Left renal pelvis (tissue), 4 donors: Measurements from ENCODE around the gene FGR. TPM values are rescaled to one million over a fixed set of nuclear protein-coding genes. Genes with fewer than 3 reads are reported as not detected.

Source experiments
- DNase-seq, 4 donors: peaks; one replicate each; pipeline ENCODE4 v3.0.0-alpha.2; 2013; ENCODE audit warnings: low read depth in 4 of 4, low spot score in 3 of 4
- polyA plus RNA-seq, 4 donors: library from polyadenylated mRNA; unstranded; fragments of 120-200 nt; gene quantifications; one replicate each; pipeline ENCODE4 v1.2.1, GENCODE V29; 2013; ENCODE audit not compliant: insufficient read length in 4 of 4

The FGR gene
- polyA plus RNA-seq, 4 donors, result 1.2 to 2.8 (median 1.8) TPM

DNA sequence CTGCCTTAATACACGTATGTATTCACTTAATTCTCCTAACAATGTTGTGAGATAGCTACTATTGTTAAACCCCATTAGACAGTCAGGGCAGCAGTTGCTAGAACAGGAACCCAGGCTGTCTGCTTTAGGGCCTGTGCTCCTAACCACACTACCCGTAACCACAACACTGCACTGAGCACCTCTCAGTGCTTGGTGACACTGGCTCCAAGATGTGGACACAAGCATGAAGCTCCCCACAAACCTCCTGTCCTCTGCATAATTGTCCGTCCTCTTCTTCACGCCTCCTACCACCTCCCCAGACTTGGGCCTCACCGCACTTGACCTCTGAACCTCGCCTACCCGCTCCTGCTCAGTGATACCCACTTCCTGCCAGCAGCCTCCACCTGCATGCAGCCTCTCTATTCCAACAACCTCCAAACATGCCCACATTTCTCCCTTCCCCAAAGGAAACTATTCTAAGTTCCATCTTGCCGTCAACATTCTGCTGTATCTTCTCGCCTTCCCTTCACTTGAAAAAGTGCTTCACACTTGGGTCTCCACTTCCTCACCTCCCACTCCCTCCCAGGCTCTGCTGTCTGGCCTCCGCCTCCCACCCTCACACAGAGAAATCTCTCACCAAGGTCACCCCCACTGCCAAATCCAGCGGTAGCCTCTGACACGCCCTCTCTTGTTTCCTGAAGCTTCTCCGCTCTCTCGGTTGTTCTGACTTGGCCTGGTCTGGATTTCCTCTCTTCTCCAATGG is 16.5 kb downstream of the FGR start:
- DNase-seq, result no peak

DNA sequence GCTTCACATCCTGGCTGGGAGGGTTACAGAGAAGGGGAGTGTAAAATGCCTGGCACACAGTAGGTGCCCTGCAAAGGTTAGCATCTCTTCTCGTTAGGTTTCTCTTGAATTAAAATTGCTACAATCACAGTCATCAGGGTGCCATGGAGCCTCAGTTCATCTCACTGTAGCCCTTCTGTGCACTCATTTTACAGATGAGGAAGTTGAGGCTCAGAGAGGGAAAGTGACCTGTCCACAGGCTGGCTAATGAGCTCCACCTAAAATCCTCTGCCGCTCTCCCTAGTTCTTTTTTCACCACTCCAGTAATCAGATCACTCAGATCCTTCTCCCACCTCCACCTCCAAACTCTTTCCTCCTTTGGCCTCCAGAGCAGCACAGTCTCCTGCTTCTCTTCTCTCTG is 17.6 kb downstream of the FGR start:
- no peak for DNase-seq

DNA sequence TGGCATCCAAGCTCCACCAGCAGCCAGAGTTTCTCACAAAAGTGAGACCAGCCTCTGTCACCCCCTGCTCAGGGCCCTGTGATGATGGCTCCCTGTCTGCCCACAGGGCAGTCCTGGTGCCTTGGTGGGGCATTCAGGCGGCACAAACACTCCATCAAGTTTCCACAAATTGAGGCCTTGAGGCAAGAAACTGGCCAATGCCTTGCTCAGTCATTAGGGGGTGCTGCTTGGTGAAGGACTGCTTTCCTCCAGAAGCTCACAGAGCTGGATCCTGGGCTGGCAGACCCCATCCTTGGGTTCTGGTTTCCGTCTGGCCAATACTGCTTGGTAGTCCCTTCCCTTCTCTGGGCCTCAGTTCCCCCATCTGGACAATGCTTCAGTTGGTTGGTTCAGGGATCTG is 18.5 kb downstream of the FGR start:
- DNase-seq, result no peak

DNA sequence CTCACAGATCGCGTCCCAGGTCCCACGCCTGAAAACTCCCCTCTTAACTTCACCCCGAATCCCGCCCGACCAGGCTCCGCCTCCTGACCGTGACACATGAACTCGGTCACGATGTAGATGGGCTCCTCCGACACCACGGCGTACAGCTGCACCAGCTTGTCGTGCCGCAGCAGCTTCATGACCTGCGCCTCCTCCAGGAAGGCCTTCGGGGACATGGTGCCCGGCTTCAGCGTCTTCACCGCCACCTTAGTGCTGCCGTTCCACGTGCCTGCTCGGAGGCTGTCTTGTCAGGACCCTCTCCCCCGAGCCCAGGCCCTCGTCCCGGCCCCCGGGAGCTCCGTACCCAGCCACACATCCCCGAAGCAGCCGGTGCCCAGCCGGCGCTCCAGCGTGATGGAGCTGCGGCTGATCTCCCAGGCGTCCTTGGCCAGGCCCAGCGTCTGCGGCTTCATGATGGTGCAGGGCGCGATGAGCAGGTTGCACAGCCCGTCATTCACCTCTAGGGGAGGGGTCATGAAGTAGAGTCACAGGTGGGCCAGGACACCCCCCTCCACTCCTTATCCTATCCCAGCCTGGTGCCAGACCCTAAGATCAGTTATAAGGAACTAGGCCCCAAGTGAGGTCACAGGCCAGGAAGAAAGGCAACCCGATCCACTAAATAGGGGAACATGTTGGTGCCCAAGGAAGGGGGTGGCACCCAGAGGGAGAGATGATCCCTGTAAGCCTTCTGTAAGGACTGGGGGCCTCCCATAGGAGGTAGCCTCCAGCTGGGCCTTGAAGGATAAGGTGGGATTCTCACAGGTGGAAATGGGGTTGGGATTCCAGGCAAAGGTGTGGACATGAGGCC is 19.4 kb downstream of the FGR start:
- DNase-seq, result no peak

DNA sequence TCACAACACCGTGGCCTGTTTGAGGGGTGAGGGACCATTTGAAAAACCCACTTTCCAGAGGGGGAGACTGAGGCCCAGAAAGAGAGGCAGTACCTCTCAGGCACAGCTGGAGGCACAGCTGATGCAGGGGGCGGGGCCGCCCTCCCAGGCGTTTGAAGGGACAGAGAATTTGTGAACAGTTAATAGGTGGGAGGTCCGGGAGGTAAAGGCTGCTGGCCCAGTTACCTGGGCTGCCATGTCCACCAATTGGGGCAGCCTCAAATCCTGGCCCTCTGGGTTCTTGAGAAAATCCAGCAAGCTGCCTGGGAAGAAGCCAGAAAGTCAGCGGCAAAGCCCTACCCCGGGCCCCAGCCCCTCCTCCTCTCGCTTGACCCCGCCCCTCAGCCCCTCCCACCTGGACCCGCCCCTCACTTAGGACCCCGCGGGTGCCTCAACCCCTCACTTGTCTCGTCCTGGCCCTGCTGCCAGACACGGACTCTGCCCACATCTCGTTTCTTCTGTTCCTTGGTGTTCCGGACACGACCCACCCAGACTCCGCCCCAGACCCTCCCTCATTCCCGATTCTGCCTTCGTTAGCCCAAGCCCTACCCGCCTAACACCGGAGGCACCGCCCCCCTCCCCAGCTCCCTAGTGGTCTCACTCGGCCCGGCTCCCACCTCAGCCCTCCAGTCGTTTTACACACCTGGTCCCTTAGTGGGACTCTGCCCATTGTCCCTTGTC is 20.2 kb downstream of the FGR start:
- DNase-seq, result no peak

DNA sequence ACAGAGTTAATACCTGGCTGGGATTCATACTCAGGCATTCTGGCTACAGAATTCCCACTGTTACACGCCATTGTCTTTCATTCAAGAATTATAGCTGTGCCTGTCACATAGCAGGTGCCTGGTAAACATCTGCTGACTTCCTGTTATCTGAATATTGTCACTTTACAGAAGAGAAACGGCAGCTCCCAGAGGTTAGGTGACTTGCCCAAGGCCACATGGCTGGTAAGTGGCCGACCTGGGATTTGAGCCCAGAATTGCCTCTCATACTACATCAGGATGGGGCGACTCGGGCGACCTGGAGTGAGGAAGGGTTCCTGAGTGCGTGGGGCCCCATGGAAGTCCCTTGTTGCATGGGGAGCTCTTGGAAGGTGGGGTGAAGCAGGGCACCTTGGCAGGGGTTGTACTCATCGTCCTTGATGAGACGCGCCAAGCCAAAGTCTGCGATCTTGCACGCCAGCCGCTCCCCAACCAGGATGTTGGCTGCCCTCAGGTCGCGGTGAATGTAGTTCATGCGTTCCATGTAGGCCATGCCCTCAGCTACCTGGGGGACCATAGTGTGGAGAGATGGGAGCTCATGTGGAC is 20.9 kb downstream of the FGR start:
- no peak for DNase-seq

DNA sequence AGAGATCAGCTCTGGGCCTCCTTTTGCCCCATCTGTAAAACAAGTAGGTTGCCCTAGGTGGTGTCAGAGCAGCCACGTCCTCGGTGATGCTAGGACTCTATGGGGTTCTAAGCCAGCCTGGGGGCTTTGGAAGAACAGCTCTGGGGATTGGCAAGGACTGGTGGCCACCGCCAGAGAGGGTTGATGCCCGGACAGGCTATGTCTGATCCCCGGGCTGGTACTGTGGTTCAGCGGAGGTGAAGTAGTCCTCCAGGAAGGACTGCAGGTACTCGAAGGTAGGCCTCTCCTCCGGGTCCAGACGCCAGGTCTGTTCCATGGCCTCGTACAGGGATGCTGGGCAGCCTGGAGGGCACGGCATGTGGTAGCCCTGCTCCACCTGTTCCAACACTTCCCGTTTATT is 22.3 kb downstream of the FGR start:
- DNase-seq, result no peak

DNA sequence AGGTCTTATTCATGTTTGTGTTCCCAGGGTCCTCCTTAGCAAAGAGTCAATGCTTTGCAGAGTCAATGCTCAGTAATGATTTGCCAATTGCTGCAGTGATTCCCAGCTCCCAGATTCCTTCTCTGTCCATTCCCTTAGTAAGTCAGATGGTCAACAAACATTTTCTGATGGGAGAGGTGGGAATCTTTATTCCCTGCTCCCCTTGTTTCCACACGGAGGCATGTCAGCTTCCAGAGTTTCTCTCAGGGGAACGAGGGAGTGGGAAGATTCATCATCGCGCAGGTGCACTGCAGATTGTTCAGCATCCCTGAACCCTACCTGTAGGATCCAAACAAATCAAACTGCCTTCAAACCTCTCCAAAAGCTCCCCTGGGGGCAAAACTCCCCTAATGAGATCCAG is 23.5 kb downstream of the FGR start:
- DNase-seq, result no peak

DNA sequence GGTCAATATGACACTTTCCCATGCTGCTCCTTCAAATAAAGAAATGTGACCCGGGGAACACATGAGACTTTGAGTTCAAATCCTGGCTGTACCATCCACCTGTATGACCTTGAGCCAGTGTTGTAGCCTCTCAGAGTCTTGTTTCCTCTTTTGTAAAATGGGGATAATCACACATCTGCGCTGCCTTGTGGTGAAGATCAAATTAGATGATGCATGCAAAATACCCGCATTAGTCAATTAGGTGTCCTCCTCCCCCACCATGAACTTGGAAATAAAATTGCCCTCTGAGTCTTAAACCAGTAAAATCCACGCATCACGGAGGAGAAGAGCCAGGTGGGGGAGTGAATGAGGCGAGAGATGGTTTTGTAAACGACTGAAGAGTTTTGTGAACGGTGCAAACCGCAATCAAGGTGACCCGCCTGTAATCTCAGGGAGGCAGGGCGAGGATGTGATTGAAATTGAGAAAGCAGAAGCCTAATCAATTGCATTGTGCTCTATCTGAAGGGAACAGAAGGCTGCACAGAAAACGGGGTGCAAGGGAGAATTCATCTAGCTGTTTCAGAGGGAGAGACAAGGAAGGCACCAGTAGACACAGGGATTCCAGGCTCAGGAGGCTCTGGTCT is 25.3 kb downstream of the FGR start:
- no peak for DNase-seq

DNA sequence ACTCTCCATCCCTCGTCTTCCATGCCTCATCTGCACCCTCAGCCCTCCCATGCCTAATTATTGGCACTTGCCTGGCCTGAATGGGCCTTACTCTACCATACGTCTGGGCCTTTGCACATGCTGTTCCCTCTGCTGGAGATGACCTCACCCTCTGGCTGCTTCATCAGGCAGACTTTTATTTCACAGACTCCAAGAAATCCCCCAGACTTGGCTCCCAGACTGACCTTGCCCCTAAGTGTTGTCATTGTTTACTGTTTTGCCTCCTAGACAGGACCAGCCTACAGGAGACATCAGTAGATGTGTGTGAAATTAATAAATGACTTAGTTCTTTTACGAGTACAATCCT is 25.8 kb downstream of the FGR start:
- no peak for DNase-seq

DNA sequence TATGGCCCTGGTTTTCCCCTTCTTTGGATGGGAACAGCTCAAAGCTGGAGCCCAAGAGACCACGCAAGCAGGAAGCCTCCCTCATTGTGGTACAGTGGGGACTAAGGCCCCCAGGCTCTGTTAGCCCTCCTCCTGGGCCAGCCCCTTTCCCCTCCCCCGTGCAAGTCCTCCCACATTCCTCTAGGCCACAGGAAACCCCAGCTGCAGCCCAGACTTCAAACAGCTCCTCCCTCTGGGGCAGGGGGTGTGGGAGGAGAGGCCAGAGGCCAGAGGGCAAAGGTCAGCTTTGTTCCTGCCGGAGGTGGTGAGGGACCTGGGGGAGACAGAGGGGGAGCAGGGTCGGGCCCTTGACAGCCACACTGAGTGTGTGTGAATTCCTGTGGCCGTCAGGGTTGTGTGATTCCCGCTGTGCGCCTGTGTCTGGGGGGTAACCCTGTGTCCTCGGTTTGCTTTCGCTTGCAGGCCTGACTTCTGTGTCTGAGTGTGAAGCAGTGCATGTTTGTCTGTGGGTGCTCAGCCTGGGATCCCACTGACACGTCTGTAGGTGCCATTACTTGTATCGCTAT is 27.7 kb downstream of the FGR start:
- no peak for DNase-seq

DNA sequence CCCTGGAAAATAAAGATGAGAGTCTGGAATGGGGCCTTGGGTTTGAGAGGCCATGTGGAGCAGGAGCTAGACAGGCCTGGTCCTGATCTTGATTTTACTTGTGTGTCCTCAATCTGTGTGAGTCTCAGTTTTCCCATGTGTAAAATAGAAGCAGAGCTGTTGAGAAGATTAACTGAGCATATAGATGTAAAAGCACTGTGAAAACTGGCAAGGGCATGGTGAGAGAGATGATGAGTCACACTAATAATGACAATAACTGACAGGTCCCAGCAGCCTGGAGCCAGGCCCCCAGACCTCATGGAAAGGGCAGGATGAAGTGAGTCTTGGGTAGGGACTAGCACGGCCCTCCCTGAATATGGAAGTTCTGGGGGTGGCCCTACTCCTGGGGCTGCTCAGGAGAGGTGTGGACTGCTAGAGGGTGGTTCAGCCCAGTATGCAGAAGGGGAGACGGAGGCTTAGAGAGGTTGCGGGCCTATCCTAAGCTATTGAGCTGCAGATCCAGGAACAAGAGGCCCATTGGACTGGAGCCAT is 28.2 kb downstream of the FGR start:
- no peak for DNase-seq

DNA sequence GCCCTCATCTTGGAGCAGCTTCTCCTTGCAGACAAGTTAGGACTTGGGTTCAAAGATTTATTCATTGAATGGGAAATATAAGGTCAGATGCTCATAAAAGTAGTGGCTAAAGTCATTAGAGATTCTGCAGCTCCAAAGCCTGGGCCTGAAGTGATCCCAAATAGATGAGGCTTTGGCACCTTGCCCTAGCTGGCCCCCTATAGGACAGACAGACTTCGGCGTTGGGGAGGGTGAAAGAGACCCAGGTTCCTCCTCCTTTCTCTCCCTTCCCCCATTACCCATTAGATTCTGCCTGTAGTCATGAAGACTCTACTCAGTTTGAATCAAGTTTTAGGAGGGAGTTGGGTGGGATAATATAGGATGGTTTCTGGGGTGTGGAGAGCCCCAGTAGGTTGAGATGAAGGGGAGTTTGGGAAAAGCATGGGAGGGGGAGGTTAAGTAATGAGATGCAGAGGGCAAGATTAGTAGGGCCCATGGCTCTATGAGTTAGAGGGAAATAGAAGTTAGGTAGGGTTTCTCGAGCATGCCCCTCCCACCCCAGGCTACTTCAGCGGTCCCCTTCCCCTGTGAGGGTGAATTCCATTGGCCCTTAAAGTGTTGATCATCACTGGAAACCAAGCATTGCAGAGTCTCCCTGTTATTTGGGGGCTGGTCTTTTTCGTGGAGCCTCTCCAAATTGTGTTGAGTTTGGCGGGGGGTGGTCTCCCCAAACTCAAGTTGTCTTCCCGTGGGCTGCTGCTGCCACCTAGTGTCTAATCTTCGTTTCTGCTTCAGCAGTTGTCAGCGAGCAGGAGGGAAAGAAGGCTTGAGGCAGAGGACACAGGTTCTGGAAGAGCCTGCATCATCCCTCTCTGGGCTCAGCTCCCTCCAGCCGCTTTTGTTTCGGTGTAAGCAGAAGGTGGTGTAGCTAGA is 28.9 kb downstream of the FGR start:
- no peak for DNase-seq

DNA sequence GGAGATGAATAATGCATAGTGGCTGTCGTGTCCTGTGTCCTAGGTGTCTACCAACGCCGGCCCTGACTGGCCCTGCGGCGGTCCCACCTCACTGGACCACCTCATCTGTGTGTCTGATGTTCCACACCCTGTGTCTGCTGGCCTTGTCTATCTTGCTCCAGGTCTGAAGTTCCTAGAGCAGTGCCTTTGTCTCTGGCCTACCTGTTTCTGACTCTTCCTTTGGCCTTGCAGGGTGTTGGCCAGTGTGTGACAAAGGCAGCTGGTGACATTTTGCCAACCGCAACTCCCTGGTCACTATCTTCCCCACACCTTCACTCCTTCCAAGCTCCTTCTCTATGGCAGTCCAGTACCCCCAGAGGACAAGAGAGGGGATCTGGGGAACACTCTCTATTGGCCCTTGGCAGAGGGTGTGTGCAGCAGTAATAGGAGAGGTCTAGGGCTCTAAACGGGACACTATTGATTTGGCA is 29.7 kb downstream of the FGR start:
- no peak for DNase-seq

DNA sequence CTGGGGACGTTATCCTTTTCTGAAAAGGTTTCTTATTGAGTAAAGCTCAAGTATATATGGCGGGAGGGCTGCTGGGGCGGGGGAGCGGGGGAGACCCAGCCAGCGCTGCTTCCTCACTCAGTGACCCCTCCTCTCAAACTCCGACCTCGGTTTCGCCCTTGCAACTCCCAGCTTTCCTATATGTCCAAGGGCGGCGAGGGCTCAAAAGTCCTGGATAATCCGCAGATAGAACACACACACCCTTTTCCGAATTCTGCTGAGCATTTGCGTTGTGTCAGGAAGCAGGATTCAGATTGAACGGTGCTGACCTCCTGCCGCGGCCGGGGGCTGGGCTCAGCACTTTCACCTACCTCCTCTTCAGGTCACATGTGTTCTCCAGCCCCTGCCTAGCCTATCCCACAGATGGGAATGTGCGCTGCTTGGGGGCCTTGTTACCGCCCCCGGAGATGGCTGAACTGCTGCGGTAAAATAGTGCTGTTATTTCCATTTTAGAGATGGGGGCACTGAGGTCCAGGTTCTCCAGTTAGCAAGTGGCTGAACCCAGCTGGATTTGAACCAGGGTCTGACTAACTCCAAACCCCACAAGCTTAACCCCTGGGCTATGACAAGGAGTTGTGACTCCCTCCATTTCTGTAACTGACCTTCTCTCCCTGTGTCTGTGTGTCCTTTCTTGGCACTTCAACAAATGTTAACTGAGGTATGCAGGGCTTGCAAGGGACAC is 30.2 kb downstream of the FGR start:
- no peak for DNase-seq

DNA sequence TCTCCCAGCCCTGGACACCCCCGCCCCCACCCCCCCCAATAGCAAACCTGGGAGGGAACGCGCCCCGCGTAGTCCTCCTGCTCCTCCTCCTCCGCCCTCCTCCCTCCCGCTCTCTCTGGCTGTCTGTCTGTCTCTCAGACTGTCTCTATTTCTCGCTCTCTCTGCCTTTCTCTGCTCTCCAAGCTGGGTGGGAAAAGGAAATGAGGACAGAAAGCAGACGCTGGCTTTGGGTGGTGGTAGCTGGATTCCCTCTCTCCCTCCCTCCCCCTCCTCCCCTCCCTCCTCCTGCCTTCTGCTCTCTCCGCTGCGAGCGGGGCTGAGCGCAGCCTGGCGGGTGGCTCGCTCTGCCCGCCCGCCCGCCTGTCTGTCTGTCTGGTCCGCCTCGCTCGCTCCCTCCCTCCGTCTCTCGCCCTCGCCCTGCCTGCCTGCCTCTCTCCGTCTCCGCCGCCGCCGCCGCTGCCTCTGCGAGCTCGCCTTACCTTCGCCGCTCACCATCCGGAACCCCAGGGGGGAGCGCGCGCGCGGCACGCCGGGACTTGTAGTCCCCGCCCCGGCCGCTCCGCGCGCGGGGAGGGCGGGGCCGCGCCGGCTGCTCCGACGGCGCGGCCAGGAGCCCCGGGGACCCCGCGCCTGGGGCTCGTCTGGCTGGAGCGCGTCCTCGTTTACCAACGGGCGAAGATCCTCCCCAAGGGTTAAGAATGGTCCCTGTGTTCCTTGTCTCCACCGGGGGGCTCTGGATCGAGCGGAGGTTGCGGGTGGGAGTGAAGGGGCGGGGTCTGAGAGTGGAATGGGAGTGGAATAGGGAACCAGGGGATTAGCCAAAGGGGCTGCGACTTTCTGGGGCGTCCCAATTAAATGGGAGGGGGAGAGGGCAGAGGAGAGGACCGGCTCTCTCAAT is 31.1 kb downstream of the FGR start, which contains the start of gene AHDC1:
Gene AHDC1, minus strand, starts transcription at position 464 of the 898 bp plus-strand sequence. CDS start 52,029 bp downstream, outside the sequence.
- peak in 1 of 4 donors; percentile 76 for DNase-seq

DNA sequence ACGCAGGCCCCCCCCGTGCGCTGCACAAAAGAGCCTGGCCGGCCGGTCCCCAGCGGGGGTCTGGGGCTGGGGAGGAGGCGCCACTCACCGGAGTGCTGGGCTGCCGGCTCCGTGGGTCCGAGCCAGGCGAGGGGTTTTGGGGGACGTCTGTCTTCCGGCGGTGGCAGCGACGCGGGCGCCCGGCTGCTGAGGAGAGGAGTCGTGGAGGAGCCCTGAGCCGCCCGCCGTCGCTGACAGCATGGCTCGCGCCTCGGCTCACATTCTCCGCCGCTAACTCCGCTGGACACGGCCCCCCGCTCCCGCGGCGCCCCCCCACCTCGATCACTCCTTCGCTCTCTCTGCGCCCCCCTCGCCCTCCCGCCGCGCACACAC is 31.7 kb downstream of the FGR start:
- DNase-seq, result no peak
